Ovary (tissue), 3 donors: ENCODE results near the gene FANCD2OS.

Experiments
- CTCF ChIP-seq, 3 donors: fragments of 450-650 bp in 2 of 3; fragments of 200-600 bp in 1 of 3; IDR thresholded peaks; one replicate each; pipeline versions ENCODE4 v1.5.1 to v1.8.0; 2016 to 2022; ENCODE audit warnings: antibody characterized with exemption in 3 of 3, mild to moderate bottlenecking in 1 of 3
- EP300 ChIP-seq: sonication (generic); formaldehyde crosslinking; IDR thresholded peaks from one replicate; pipeline ENCODE4 v1.6.1; 2017; ENCODE audit warnings: antibody characterized with exemption
- donor health status: DM: no; HTN: no; CAD: no.

GRCh38 chr3:10157031-10157430 lies 49.0 kb upstream of the FANCD2OS start:
- no peak for TF ChIP-seq CTCF (IDR thresholded peaks at IDR 0.05)
- TF ChIP-seq EP300, result no peak
